ENCODE results near the gene TBL3.

Gene TBL3

DNA sequence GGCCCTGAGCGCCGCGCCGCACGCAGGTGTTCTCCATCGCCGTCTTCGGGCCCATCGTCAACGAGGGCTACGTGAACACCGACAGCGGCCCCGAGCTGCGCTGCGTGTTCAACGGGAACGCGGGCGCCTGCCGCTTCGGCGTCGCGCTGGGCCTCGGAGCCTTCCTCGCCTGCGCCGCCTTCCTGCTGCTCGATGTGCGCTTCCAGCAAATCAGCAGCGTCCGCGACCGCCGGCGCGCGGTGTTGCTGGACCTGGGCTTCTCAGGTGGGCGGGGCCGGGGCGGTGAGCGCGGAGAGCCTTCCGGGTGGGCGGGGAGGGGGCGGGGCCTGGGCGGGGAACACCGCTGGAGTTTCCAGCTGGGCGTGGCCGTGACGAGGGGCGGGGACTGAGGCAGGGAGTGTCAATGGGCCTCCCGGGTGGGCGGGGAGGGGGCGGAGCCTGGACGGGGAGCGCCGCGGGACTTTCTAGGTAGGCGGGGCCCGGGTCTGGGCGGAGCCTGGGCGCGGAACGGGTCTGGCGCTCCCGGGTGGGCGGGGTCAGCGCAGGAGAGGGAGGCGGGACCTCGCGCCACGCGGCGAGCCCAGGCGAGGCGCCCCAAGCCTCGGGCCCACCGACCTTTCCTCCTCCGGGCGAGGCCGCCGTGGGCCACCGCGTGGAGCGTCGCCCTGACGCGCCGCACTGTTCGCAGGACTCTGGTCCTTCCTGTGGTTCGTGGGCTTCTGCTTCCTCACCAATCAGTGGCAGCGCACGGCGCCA lies 20.3 kb downstream of the TBL3 start:
- in situ Hi-C loops (cut with MboI; ENCODE audit: low pct_unique_long_range_greater_than_20kb, low sequenced_read_pairs, unreplicated experiment) = no loop called here
- peak; percentile 100 for DNase-seq (ENCODE audit: low spot score)
- TF ChIP-seq, protein P1, sequence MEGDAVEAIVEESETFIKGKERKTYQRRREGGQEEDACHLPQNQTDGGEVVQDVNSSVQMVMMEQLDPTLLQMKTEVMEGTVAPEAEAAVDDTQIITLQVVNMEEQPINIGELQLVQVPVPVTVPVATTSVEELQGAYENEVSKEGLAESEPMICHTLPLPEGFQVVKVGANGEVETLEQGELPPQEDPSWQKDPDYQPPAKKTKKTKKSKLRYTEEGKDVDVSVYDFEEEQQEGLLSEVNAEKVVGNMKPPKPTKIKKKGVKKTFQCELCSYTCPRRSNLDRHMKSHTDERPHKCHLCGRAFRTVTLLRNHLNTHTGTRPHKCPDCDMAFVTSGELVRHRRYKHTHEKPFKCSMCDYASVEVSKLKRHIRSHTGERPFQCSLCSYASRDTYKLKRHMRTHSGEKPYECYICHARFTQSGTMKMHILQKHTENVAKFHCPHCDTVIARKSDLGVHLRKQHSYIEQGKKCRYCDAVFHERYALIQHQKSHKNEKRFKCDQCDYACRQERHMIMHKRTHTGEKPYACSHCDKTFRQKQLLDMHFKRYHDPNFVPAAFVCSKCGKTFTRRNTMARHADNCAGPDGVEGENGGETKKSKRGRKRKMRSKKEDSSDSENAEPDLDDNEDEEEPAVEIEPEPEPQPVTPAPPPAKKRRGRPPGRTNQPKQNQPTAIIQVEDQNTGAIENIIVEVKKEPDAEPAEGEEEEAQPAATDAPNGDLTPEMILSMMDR (IDR thresholded peaks at IDR 0.05; ENCODE audit: extremely low read depth, insufficient read depth, missing control alignments) = no peak

DNA sequence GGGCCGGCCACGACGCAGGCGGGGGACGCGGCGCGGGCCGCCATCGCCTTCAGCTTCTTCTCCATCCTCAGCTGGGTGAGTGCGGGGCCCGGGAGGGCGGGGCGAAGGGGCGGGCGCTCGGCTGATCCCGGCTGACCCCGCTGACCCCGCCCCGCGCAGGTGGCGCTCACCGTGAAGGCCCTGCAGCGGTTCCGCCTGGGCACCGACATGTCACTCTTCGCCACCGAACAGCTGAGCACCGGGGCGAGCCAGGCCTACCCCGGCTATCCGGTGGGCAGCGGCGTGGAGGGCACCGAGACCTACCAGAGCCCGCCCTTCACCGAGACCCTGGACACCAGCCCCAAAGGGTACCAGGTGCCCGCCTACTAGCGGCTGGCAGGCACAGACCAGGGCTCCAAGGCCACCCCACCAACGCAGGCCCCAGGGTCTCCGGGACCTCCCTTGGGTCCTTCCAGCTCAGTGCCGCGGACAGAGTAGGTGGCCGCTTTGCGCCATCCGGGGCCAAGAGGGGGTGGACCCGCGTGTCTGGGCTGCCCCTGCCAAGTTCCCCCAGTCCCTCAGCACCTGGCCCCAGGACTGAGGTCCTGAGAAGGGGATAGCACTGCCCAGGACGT lies 21.0 kb downstream of the TBL3 start:
- in situ Hi-C loops (cut with MboI; ENCODE audit: low pct_unique_long_range_greater_than_20kb, low sequenced_read_pairs, unreplicated experiment) = no loop called here
- DNase-seq (ENCODE audit: low spot score) = no peak
- TF ChIP-seq, protein P1 (IDR thresholded peaks at IDR 0.05; ENCODE audit: extremely low read depth, insufficient read depth, missing control alignments) = no peak

DNA sequence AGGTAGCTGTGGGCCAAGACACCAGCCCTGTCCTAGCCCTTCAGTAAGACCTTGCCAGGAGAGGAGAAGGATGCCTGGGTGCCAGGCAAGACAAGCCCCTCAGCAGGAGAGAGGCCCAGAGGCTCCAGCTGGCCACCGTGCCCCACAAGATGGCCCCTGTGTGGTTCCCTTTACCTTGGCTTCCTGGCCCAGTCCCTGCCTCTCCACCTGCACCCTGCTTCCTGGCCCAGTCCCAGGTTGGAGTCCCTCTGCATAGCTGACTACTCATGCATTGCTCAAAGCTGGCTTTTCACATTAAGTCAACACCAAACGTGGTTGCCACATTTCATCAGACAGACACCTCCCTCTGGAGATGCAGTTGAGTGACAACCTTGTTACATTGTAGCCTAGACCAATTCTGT lies 21.9 kb downstream of the TBL3 start:
- DNase-seq (ENCODE audit: low spot score) = no peak
- in situ Hi-C loops (cut with MboI; ENCODE audit: low pct_unique_long_range_greater_than_20kb, low sequenced_read_pairs, unreplicated experiment) = no loop called here
- TF ChIP-seq, protein P1 (IDR thresholded peaks at IDR 0.05; ENCODE audit: extremely low read depth, insufficient read depth, missing control alignments) = no peak

DNA sequence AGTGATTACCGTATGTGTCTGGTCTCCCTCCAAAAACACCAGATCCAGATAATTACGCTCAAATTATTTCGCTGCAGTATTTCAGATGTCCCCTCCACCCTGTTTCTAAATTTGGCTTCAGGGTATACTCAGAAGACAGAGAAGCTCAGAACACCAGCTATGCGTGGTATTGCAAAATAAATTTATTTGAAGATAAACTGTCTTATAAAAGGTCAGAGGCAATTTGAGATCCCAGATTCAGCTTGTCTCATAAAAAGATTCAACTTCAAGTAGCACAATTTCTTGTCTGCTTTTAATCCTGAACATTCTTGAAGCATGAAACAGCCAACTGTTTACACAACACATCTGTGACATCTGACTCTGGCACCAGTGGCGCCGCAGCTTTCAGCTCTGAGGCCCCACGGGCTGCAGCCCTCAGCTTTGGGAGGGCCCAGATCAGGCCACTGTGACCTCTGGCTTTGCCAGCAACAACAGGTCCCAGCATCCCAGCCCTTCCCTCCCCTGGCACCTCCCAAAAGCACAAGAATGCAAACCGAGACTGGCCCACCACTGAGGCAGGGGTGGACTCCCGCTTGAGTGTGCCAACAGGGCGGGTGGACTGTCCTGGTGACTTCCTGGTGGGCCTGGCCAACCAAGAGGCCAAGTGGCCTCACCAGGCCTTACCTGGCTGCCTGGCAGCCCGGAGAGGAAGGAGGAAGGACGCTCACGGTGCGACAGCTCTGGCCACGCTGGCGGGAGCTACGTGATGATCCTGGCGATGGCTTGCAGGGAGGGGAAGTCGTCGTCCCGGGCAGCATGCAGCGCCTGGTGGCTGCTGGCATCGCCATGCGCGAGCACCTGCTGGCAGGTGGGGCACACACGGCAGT lies 25.9 kb downstream of the TBL3 start:
- in situ Hi-C loops (cut with MboI; ENCODE audit: low pct_unique_long_range_greater_than_20kb, low sequenced_read_pairs, unreplicated experiment) = no loop called here
- DNase-seq (ENCODE audit: low spot score) = no peak
- TF ChIP-seq, protein P1 (IDR thresholded peaks at IDR 0.05; ENCODE audit: extremely low read depth, insufficient read depth, missing control alignments) = no peak

DNA sequence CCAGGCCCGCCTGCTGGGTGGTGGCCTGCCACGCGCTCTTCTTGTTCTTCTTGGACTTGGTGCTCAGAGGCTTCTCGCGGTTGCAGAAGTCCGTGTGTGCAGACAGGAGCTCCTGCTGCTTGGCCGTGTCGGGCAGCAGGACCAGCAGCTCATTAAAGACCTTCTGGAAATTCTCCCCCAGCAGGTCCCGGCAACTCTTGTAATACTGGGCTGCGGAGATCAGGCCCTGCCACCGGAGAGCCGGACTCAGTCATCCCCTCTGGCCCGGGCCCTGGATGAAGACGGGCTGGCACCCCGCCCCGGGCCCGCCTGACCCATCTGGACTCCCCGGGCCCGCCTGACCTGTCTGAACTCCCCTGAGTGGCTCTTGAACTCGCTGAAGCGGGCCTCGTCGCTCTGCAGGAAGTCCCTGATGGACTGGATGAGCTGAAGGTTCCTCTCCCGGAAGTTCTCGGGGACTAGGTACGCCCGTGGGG lies 26.5 kb downstream of the TBL3 start:
- in situ Hi-C loops (cut with MboI; ENCODE audit: low pct_unique_long_range_greater_than_20kb, low sequenced_read_pairs, unreplicated experiment) = no loop called here
- TF ChIP-seq, protein P1 (IDR thresholded peaks at IDR 0.05; ENCODE audit: extremely low read depth, insufficient read depth, missing control alignments) = no peak
- DNase-seq (ENCODE audit: low spot score) = no peak
